GM18873 (cell line): ENCODE data around the gene ADAM10.

Source experiments
- ATAC-seq: cut with Tn5 transposase; IDR thresholded peaks from one replicate; pipeline ENCODE4 v1.9.1; 2021; ENCODE audit warnings: mild to moderate bottlenecking, moderate library complexity, moderate number of reproducible peaks; ENCODE audit not compliant: unreplicated experiment, low FRiP score

The ADAM10 gene

DNA sequence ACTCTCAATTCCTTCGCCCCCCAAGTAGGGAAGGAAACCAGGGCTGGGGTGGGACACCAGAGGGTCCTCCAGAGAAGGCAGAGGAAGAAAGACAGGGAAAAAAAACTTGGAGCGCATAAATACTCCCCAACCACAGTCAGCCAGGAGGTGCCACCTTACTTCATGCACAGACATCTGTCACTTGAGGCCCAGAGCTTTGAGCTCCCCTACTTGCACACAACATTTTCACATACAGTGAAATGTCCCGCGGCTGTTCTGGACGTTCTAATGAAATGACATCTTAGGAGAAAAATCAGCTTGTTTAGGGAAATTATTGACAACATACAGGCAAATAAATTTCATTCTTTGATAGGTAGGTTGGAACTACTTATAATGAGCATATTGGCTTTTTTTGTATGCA lies 204.8 kb downstream of the ADAM10 start:
- ATAC-seq, result no peak

DNA sequence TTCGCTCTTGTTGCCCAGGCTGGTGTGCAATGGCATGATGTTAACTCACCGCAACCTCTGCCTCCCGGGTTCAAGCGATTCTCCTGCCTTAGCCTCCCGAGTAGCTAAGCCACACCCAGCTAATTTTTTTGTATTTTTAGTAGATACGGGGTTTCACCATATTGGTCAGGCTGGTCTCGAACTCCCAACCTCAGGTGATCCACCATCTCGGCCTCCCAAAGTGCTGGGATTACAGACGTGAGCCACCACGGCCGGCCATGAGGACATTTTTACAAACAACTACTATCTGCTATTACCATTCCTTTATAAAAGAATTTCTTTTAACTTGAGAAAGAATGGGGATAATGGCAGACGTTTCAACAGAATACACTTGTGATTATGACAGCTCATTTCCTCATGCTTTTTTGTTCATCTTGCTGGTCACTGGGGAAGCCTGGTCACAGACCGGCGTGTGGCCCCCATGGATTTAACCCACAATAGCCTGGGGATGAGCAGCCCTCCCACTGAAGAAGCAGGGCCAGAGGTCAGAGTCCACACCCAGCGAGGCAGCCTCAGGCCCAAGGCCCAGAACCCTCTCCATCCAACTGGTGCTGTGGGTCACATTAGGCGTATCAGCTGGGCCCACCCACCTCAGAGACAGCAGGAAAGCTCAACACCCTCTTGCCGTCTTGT lies 205.7 kb downstream of the ADAM10 start:
- ATAC-seq, result no peak

DNA sequence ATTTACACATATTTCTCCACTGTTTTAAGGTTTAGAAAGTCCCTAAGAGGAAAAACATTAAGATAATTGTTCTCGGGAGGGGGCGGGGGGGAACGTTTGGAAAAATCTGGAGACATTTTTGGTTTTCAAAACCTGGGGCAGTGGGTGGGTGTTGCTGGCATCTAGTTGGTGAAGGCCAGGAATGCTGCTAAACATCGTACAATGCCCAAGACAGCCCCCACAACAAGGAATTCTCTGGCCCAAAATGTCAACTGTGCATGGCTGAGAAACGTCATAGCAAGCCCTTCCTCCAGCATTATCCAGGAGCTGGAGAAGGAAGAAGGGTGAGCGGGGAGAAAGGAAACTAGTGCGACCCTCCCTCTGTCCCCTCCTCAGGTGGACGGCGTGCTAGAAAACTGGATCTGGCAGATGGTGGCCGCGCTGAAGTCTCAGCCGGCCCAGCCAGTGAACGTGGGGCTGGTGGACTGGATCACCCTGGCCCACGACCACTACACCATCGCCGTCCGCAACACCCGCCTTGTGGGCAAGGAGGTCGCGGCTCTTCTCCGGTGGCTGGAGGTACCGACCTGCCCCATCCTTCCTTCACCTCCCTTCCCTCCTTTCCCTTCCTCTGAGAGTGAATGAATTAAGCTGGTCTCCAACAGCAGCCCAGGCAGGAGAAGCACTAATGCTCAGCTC lies 208.0 kb downstream of the ADAM10 start:
- ATAC-seq, result no peak

DNA sequence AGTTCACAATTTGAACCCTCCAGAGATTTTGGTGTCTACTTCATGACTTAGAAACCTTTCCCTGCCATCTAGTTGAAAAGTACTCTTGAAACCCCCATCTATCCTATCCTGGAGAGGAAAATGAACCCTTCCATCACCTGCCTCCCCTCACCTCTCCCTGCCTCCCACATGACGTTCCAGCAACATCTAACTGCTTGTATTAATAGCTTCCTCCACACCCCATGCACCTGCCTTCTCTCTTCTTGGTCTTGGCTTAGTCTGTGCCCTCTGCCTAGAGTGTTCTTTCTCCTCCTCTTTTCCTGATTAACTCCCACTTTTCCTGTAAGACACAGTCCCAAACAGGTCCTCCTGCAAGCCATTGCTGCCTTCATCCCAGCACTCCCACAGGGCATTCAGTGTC lies 210.0 kb downstream of the ADAM10 start:
- no peak for ATAC-seq

DNA sequence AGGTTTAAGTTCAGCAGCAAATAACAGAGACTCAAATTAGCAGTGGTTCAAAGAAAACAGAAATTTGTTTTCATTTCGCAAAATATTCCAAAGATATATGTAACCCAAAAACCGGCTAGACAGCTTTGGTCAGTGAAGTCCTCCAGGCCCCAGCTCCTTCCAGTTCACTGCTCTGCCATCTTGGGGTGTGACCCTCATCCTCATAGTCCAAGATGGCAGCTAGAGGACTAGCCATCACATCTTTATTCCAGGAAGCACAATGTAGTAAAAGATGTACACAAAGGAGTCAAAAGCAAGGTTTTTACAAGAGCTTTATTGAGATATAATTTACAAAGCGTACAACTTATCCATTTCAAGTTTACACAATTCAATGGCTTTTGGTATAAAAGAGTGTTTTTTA lies 210.6 kb downstream of the ADAM10 start:
- no peak for ATAC-seq
